ENCODE data around the gene MACROD2.

The MACROD2 gene

GRCh38 chr20:15637950-15638754 lies 1642.8 kb downstream of the MACROD2 start:
- in situ Hi-C loops (cut with HindIII; ENCODE audit: low sequenced_read_pairs) = no loop called here
- no peak overlapping the region for H3K4me3 ChIP-seq (ENCODE audit: low read depth, low read length)
- TF ChIP-seq CTCF (IDR thresholded peaks at IDR 0.05; ENCODE audit: low read depth, low read length, missing control alignments) = no peak
- no peak for DNase-seq (ENCODE audit: low read depth)

GRCh38 chr20:15638816-15639215 lies 1643.5 kb downstream of the MACROD2 start:
- DNase-seq (ENCODE audit: low read depth) = no peak
- no peak for TF ChIP-seq CTCF (IDR thresholded peaks at IDR 0.05; ENCODE audit: low read depth, low read length, missing control alignments)
- no peak overlapping the region for H3K4me3 ChIP-seq (ENCODE audit: low read depth, low read length)
- in situ Hi-C loops (cut with HindIII; ENCODE audit: low sequenced_read_pairs) = no loop called here

GRCh38 chr20:15639839-15640238 lies 1644.5 kb downstream of the MACROD2 start:
- no peak overlapping the region for H3K4me3 ChIP-seq (ENCODE audit: low read depth, low read length)
- DNase-seq (ENCODE audit: low read depth) = no peak
- TF ChIP-seq CTCF (IDR thresholded peaks at IDR 0.05; ENCODE audit: low read depth, low read length, missing control alignments) = no peak
- in situ Hi-C loops (cut with HindIII; ENCODE audit: low sequenced_read_pairs) = no loop called here

- in situ Hi-C loops (cut with HindIII; ENCODE audit: low sequenced_read_pairs) = no loop called here
- no peak for TF ChIP-seq CTCF (IDR thresholded peaks at IDR 0.05; ENCODE audit: low read depth, low read length, missing control alignments)
- H3K4me3 ChIP-seq (ENCODE audit: low read depth, low read length) = no peak overlapping the region
- no peak for DNase-seq (ENCODE audit: low read depth)
These were observed 1646.8 kb downstream of the MACROD2 start for GRCh38 chr20:15642109-15642508.

- TF ChIP-seq CTCF (IDR thresholded peaks at IDR 0.05; ENCODE audit: low read depth, low read length, missing control alignments) = no peak
These were observed 1647.4 kb downstream of the MACROD2 start for GRCh38 chr20:15642676-15643075.

GRCh38 chr20:15643713-15644112 lies 1648.4 kb downstream of the MACROD2 start:
- TF ChIP-seq CTCF (IDR thresholded peaks at IDR 0.05; ENCODE audit: low read depth, low read length, missing control alignments) = peak; percentile 43
- in situ Hi-C loops (cut with HindIII; ENCODE audit: low sequenced_read_pairs) = no loop called here
- no peak overlapping the region for H3K4me3 ChIP-seq (ENCODE audit: low read depth, low read length)
- DNase-seq (ENCODE audit: low read depth) = no peak

More at GRCh38 chr20:15642676-15643075, 1647.4 kb downstream of the MACROD2 start:
- DNase-seq (ENCODE audit: low read depth) = no peak
- no peak overlapping the region for H3K4me3 ChIP-seq (ENCODE audit: low read depth, low read length)
- in situ Hi-C loops (cut with HindIII; ENCODE audit: low sequenced_read_pairs) = no loop called here

All from astrocyte of the cerebellum (primary cell).